HEK293T (cell line): ENCODE data around the gene ADAM10.

ENCODE experiments used
- ARNT ChIP-seq: fragments of 450-650 bp; IDR thresholded peaks from 2 replicates; pipeline ENCODE4 v1.6.1; 2017; ENCODE audit warnings: mild to moderate bottlenecking
- BHLHE40 ChIP-seq: fragments of 450-650 bp; IDR thresholded peaks from 2 replicates; pipeline ENCODE4 v1.6.1; 2016; ENCODE audit warnings: mild to moderate bottlenecking, moderate library complexity, borderline replicate concordance
- ELF4 ChIP-seq: fragments of 450-650 bp; IDR thresholded peaks from 2 replicates; pipeline ENCODE4 v1.6.1; 2017; ENCODE audit warnings: antibody characterized with exemption
- FOXA1 ChIP-seq: fragments of 450-650 bp; IDR thresholded peaks from 2 replicates; pipeline ENCODE4 v1.6.1; 2016; ENCODE audit warnings: mild to moderate bottlenecking
- FOXM1 ChIP-seq: fragments of 450-650 bp; IDR thresholded peaks from 2 replicates; pipeline ENCODE4 v1.6.1; 2017; ENCODE audit warnings: mild to moderate bottlenecking, borderline replicate concordance
- HDGF ChIP-seq: fragments of 450-650 bp; IDR thresholded peaks from 2 replicates; pipeline ENCODE4 v1.6.1; 2017; ENCODE audit warnings: antibody characterized with exemption, borderline replicate concordance
- L3MBTL2 ChIP-seq: fragments of 450-650 bp; conservative IDR thresholded peaks from 2 replicates; pipeline ENCODE4 v1.6.1; 2016; ENCODE audit warnings: mild to moderate bottlenecking
- LEF1 ChIP-seq: fragments of 450-650 bp; IDR thresholded peaks from 2 replicates; pipeline ENCODE4 v1.6.1; 2017; ENCODE audit warnings: mild to moderate bottlenecking, borderline replicate concordance
- NFRKB ChIP-seq: fragments of 450-650 bp; IDR thresholded peaks from 2 replicates; pipeline ENCODE4 v1.6.1; 2016; ENCODE audit warnings: mild to moderate bottlenecking, moderate library complexity
- SP1 ChIP-seq: fragments of 450-650 bp; IDR thresholded peaks from 2 replicates; pipeline ENCODE4 v1.6.1; 2017
- SUZ12 ChIP-seq: fragments of 450-650 bp; IDR thresholded peaks from 2 replicates; pipeline ENCODE4 v1.6.1; 2016; ENCODE audit warnings: mild to moderate bottlenecking
- TARDBP ChIP-seq: fragments of 450-650 bp; IDR thresholded peaks from 2 replicates; pipeline ENCODE4 v1.6.1; 2016
- ZNF384 ChIP-seq: fragments of 450-650 bp; IDR thresholded peaks from 2 replicates; pipeline ENCODE4 v1.6.1; 2016
- TF ChIP-seq, protein P1 (sequence below): fragments of 450-650 bp; IDR thresholded peaks from 2 replicates; pipeline ENCODE4 v1.6.1; 2016

DNA sequence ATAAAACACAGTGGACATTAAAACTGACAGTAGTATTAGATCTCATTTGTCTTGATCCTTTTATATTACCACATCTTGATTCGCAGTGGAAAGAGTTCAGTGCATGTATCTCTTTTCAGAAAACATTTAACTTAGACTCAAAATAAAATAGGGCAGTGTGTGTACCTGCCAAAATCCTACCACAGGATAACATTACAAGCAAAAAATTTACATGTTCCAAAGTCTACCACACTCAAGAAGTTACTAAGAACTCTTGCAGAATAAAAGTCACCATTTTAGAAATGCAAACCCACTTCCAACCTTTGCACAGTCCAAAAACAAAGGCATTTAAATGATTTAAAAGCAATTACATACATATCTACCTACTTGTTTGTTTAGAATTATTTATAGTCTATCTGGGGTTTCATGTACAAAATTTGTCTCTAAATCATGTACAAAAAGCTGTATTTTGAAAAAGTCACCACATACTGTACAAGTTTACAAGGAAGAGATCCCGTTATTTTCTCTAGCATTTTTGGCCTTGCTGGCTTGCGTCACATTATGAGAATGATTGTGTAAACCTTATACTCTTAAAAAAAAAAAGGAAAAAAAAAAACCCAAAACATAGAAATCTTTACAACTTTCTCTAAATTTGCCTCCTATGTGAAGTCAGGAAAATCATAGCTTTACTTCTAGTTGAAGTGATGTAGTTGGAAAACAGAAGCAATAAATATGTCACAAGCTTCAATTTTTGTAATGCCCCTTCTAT lies 153.8 kb downstream of the ADAM10 start:
- TF ChIP-seq HDGF (no peak), SUZ12 (no peak), ARNT (no peak), SP1 (no peak), BHLHE40 (no peak), ELF4 (no peak), FOXM1 (no peak), NFRKB (no peak), LEF1 (no peak), TARDBP (no peak), FOXA1 (no peak), ZNF384 (no peak), L3MBTL2 (no peak)
- TF ChIP-seq, protein P1, sequence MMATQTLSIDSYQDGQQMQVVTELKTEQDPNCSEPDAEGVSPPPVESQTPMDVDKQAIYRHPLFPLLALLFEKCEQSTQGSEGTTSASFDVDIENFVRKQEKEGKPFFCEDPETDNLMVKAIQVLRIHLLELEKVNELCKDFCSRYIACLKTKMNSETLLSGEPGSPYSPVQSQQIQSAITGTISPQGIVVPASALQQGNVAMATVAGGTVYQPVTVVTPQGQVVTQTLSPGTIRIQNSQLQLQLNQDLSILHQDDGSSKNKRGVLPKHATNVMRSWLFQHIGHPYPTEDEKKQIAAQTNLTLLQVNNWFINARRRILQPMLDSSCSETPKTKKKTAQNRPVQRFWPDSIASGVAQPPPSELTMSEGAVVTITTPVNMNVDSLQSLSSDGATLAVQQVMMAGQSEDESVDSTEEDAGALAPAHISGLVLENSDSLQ = no peak
